ENCODE measurements around the gene OR2L8. TPM values are rescaled to one million over a fixed set of nuclear protein-coding genes. Genes with fewer than 3 reads are reported as not detected.

Gene OR2L8
- total and polyA plus RNA-seq, 5 donors: not detected

- no peaks in the 10 kb centered on the region for H3K4me1 ChIP-seq (ENCODE audit: control insufficient read depth, insufficient read depth, low read length)
- ATAC-seq (no peak), DNase-seq (no peak)
- WGBS: 32% methylated on average over 2 of the region's 2 CpGs
- H3K4me3 ChIP-seq (ENCODE audit: low read length): no peak overlapping the region
- H3K27ac ChIP-seq (ENCODE audit: low read length): no peak overlapping the region
- H3K27me3 ChIP-seq (ENCODE audit: control insufficient read depth, insufficient read depth): no peaks in the 10 kb centered on the region
- intact Hi-C loops (cut with DNase I): no loop called here
- no peaks in the 10 kb centered on the region for H3K9me3 ChIP-seq (ENCODE audit: control insufficient read depth, low read length)
Measured at GRCh38 chr1:247998811-247999210, 50.2 kb downstream of the OR2L8 start.

Other genes with a start within 250 kb of the OR2L8 start
- not detected for gene OR6F1, start 232.2 kb upstream of the OR2L8 start, total RNA-seq
- gene OR6F1, start 232.2 kb upstream of the OR2L8 start, polyA plus RNA-seq: not detected
- not detected for gene OR14K1, start 210.2 kb upstream of the OR2L8 start, total RNA-seq
- not detected for gene OR14K1, start 210.2 kb upstream of the OR2L8 start, polyA plus RNA-seq
- gene OR14A2, start 200.7 kb upstream of the OR2L8 start, total RNA-seq: not detected
- not detected for gene OR14A2, start 200.7 kb upstream of the OR2L8 start, polyA plus RNA-seq
- not detected for gene OR1C1, start 188.3 kb upstream of the OR2L8 start, total RNA-seq
- not detected for gene OR1C1, start 188.3 kb upstream of the OR2L8 start, polyA plus RNA-seq
- gene OR14A16, start 124.7 kb upstream of the OR2L8 start, total RNA-seq: not detected
- gene OR14A16, start 124.7 kb upstream of the OR2L8 start, polyA plus RNA-seq: not detected
- not detected for gene OR11L1, start 107.0 kb upstream of the OR2L8 start, total RNA-seq
- not detected for gene OR11L1, start 107.0 kb upstream of the OR2L8 start, polyA plus RNA-seq
- under 1 TPM; 0.25 to 0.56 (median 0.47) TPM for gene TRIM58, start 91.7 kb upstream of the OR2L8 start, total RNA-seq
- gene TRIM58, start 91.7 kb upstream of the OR2L8 start, polyA plus RNA-seq: 0.07 TPM
- under 1 TPM in 1 of 4 donors, not detected in 3; 0.26 TPM for gene OR2W3, start 53.3 kb upstream of the OR2L8 start, total RNA-seq
- not detected for gene OR2W3, start 53.3 kb upstream of the OR2L8 start, polyA plus RNA-seq
- gene OR2T8, start 28.6 kb upstream of the OR2L8 start, total RNA-seq: not detected
- not detected for gene OR2T8, start 28.6 kb upstream of the OR2L8 start, polyA plus RNA-seq
- not detected for gene OR2AJ1, start 24.0 kb upstream of the OR2L8 start, total RNA-seq
- not detected for gene OR2AJ1, start 24.0 kb upstream of the OR2L8 start, polyA plus RNA-seq
- not detected for gene OR2AK2, start 16.4 kb downstream of the OR2L8 start, total RNA-seq
- not detected for gene OR2AK2, start 16.4 kb downstream of the OR2L8 start, polyA plus RNA-seq
- gene OR2L5, start 64.8 kb downstream of the OR2L8 start, total RNA-seq: not detected
- gene OR2L5, start 64.8 kb downstream of the OR2L8 start, polyA plus RNA-seq: not detected
- gene OR2L2, start 81.2 kb downstream of the OR2L8 start, total RNA-seq: under 1 TPM in 1 of 4 donors, not detected in 3; 0.14 TPM
- gene OR2L2, start 81.2 kb downstream of the OR2L8 start, polyA plus RNA-seq: not detected
- not detected for gene OR2L3, start 98.0 kb downstream of the OR2L8 start, total RNA-seq
- gene OR2L3, start 98.0 kb downstream of the OR2L8 start, polyA plus RNA-seq: not detected
- gene OR2L13, start 146.3 kb downstream of the OR2L8 start, total RNA-seq: not detected
- gene OR2L13, start 146.3 kb downstream of the OR2L8 start, polyA plus RNA-seq: not detected
- not detected for gene OR2M5, start 196.3 kb downstream of the OR2L8 start, total RNA-seq
- gene OR2M5, start 196.3 kb downstream of the OR2L8 start, polyA plus RNA-seq: not detected
- gene OR2M2, start 226.0 kb downstream of the OR2L8 start, total RNA-seq: not detected
- gene OR2M2, start 226.0 kb downstream of the OR2L8 start, polyA plus RNA-seq: not detected
- not detected for gene OR2M3, start 248.4 kb downstream of the OR2L8 start, total RNA-seq
- not detected for gene OR2M3, start 248.4 kb downstream of the OR2L8 start, polyA plus RNA-seq